Activated T-helper 17 cell treated with anti-CD3 and anti-CD28 coated beads, Interleukin-2, amount 50 U/mL, for 72 hours (primary cell): ENCODE measurements around the gene REEP3. TPM values are rescaled to one million over a fixed set of nuclear protein-coding genes. Genes with fewer than 3 reads are reported as not detected.

ENCODE experiments used
- total RNA-seq, 2 donors: library from RNA; stranded (reverse); gene quantifications; one replicate each; pipeline ENCODE4 v1.2.3, GENCODE V29; 2022

REEP3 gene
- total RNA-seq, 2 donors from 2014 or later = 18.5 to 20.0 TPM

Other genes starting within 250 kb of the REEP3 start
- 10 to 100 TPM; 68.7 to 74.5 TPM for gene JMJD1C, start 55.4 kb upstream of the REEP3 start, total RNA-seq